GM18907 (cell line): Measurements from ENCODE around the gene AARS2.

Experiments
- ATAC-seq: cut with Tn5 transposase; IDR thresholded peaks from one replicate; pipeline ENCODE4 v1.9.1; 2021; ENCODE audit warnings: mild to moderate bottlenecking, moderate library complexity; ENCODE audit not compliant: unreplicated experiment

AARS2 gene

DNA sequence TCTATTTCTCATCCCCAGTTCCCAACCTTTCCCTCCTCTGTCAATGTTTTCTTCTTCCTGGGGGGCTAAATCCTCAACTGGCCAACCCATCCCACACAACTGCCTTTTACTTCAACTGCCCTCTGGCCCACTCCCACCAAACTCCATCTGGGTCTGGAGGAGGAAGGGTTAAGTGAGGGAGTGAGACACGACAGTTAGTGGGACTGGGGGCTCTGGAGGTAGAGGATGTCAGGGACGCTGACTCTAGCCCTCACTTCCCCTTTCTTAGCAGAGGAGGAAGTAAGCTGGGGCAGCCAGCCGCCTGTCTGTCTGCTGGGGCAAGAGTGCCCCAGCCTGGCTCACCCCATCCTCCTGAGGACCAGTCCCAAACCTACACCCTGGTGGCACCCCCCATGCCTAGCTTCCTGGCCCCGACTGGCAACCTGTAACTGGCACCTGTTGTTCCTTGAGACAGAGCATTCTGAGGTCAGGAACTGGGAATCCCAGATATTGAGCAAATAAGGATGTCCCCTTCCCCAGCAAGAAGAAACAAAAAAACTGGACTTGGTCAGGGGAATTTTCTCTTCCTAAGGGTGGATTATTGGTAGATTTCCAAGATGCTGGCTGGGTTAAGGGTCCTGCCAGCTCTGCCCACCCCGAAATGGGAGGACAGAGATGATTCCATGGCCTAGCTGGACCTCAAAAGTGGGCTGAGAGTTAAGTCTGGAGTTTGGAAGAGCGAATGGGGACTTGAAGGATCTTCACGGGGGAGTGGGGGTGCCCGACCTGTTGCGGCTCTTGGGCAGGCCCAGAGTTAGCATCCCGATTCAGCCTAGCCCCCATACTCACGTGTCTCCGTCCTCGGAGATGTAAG lies 48.8 kb downstream of the AARS2 start:
- ATAC-seq = peak; percentile 28

DNA sequence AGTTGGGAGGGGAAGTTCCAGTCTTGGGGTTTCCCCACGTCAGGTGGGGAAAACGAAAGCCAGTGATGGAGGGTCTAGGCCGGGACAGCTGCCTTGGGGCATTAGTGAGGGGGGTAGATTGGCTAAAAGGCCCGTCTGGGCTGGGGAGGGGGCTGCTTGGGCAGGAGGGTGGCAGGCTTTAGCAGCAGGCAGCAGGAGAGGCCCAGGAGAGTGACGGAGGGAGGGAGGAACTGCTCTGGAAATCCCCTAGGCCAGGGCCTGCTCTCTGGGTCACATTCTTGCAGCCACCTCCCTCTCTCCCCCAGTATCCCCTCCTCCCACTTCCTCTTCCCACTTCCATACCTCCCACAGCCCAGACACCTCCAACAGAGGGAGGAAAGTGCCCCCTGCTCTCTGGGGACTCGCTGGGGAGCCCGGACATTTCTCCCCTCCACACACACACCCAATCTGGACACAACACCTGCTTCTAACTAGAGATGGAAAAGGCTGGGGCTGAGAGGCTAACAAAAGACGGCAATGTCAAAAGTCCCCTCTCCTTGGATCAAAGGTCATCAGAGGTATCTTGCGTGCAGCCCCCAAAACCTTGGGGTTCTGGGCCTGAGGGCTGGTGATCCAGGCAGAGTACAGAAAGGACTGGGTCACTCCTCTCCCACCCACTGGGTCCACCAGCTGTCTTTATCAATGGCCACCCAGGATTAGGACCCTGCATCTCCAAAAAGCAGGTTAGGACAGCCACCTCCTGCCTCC lies 49.6 kb downstream of the AARS2 start:
- ATAC-seq = peak; percentile 16

DNA sequence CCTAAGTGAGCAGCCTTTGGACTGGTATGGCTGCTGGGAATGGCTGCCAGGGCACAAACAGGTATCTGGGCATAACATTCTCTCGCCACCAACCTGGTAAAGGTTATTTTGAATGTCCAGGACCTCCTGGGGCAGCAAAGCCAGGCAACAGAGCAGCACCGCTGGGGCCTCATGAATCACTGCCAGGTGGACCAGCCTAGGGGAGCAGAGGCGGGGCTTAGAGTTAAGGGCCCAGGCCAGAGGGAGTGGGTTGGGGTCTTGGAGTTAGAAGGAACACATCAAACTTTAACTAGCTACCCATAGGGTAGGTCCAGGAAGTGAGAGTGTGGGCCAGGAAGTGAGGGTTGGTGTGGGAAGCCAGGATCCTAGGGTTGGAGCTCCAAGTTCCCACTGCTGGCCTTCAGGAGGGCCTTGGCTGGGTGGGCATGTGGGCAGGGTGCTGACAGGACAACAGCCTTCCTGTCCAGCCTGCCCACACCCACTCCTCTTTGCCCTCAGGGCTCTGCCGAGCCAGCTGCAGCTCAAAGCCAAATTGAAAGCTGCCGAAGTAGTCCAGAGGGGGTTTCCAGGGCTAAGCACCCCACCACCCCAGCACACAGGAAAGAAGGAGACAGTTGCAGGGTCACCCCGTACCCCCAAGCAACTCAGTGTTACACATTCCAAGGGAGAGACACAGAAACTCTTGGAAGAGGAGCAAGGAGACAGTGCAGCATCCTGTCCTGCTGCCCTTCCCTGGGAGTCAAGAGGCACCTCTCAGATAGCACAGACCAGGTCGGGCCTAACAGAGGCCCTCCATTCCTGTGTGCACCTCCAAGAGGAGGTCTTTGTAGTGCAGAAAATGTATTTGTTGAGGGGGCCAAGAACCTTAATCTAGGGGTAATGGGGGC lies 50.4 kb downstream of the AARS2 start:
- peak; percentile 0 for ATAC-seq

DNA sequence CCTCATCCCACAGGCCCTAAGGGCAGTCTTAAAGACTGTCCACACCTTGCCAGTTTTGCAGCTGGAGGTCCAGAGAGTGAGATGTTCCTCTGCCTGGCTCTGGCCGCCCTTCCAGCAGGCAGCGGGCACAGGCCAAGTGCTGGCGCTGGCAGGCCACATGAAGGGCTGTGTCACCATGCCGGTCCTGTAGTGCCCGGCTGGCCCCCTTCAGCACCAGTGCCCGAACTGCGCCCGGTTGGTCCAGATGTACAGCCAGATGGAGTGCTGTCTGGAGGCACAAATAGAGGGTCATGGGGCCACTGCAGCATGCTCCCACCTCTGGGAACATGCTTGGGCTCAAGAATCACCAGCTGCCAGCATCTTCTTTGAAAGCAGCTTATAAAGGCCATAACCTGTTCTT lies 51.6 kb downstream of the AARS2 start:
- ATAC-seq = no peak

DNA sequence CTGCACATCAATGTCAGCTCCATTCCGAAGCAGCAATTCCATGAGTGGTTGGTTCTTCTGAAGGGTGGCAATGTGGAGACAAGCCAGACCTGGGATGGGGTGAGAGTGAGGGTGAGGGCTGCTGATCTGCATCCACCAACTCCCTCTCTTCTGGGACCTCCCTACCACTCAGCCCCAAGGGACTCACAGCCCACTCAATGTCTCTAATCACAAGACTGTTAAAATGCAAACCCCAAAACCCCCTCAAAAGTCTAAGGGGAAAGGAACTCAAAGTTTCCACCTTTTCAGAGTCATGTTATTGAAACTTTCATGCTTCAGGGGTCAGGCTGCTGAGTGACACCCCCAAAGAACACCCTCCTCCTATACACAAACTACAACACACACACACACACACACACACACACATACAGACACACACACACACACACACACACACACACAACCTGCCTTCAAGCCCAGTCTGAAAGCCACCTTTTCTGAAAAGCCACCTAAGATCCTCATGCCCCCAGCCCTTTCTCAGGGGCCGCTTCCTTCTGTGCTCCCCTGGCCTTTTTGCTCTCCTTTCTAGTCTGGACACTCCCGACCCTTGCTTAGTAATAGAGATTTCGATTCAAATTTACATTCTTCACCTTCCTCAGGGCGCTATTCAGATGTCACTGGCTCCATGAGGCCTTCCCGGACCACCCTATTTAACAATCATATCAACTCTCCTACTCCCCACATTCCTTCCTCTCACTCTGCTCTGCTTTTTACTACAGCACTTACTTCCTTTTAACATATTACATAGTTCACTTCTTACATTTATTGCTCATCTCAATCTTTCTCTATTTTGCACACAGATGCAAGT lies 52.5 kb downstream of the AARS2 start:
- ATAC-seq = no peak

DNA sequence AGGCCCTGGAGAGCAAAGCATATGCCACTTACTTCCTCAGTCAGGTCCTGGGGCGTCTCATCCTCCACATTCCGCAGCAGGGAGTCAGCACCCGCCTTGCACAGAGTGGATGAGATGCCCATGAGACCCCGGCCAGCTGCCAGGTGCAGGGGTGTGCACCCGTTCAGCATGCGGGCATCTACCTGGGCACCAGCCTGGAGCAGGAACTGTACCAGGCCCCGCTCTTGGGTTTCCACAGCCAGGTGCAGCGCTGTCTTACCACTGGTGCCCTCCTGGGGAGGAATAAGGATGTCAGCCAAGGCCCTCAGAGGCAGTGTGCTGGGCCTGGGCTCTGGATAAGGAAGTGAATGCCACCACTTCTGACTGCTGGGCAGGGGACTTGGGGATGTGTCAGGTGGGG lies 53.1 kb downstream of the AARS2 start:
- no peak for ATAC-seq

DNA sequence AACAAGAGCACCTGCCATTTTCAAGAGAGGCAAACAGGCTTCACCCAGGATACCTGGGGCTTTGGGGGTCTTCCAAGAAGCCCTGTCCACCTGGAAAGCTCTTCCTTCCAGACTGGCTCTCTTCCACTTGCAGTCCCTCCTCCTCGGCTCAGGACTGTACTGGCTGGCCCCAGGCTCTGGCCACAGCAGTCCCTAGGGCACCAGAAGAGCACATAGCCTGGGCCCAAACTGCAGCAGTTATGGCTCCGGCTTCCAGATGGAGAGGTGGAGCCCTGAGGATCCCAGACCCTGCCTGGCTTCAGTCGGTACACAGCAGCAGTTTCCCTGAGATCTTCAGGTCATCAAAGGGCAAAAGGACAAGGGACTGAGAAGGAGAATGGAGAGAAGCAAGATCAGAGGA lies 54.2 kb downstream of the AARS2 start:
- no peak for ATAC-seq

DNA sequence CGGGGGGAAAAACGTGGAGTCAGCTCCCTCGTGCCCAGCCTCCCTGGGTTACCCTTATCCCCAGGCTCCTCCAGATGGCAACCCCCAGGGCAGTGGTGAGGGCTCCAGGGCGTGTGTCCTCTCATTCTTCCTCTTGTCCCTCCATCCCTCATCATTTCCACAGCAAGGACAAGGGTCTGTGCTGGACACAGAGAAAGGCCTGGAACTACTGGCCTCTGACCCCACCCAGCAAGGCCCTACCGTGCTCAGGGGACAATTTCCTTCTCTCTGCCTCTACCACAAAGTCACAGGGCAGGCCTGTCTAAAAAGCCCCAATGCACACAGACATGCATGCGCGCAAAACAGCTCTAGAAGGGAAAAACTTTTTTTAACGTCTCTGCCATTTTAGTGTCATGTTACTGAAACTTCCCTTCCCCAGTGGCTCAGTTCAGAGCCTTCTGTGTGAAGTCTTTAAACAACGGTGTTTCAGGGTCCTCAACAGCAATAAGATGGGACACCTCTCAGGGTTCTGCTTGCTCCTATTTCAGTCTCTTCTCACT lies 54.8 kb downstream of the AARS2 start:
- ATAC-seq = no peak

DNA sequence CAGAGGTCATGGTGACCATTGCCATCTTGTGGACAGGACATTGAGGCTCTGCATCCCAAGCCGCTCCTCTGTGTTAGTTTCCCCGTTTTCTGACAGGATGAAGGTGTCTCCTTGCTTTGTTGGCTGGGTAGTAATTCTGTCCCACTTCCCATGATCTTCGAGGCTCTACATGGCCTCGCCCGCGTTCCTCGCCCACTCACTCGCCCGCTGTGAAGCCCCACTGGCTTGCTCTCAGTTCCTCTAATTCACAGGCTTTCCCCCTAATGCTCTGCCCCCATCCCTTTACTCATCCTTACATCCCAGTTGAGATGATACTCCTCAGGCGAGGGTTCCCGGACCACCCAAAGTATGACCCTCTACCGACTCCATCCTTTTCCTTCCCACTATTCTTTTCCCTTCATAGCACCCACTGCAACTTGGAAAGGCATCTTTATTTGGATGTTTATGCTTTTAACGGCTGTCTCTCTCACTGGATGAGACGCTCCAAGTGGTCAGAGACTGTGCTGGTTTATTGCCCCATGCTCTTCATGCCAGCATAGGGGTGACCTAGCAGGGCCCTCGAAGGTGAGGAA lies 55.3 kb downstream of the AARS2 start:
- peak; percentile 16 for ATAC-seq

DNA sequence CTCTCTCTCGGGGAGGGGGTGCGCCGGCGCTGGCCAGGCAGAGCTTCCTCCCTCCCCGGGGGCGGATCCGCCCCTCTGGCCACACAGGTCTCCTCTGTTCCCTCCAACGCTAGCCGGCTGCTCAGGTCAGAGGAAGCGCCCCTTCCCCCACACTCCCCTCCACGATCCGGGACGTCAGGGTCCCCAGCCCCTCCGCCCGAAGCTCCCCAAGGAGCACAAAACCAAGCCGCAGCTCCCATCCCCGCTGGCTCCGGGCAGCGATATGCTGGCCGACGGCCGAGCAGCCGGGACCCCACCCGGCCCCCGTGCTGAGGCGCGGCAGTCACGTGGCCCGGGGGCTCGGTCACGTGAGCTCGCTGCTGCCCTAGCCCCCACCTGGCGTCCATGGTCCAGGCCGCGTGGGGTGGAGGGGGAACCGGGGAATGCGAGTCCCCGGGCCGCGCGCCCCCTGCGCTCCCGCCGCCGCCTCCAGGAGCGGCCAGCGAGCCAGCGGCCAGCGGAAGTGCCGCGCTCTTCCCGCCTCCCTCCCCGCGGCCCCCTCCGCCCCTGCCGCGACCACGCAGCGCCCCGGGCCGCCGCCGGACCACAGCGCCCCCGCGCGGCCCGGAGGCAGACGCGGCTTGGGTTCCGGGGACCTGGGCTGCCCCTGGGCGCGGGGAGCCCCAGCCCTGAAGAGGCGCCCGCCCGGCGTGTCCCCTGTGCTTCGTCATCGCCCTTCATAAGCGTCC lies 56.0 kb downstream of the AARS2 start, which contains the start of gene SLC35B2:
Gene SLC35B2, minus strand, starts transcription at position 504 of the 728 bp plus-strand sequence. Its CDS starts 118 bp downstream, at position 386.
- ATAC-seq = peak; percentile 50

DNA sequence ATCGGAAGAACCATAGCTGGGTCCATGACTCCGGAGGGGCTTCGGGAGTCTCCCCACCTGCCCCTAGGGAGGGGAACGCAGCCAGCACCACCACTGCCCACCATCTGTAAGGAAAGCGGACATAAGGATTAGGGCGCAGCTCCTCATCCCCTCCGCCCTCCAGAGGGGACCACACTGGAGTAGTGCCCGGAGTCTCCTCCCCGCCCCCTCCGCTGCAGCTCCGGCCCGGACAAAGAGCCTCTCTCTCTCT lies 56.4 kb downstream of the AARS2 start:
- no peak for ATAC-seq

DNA sequence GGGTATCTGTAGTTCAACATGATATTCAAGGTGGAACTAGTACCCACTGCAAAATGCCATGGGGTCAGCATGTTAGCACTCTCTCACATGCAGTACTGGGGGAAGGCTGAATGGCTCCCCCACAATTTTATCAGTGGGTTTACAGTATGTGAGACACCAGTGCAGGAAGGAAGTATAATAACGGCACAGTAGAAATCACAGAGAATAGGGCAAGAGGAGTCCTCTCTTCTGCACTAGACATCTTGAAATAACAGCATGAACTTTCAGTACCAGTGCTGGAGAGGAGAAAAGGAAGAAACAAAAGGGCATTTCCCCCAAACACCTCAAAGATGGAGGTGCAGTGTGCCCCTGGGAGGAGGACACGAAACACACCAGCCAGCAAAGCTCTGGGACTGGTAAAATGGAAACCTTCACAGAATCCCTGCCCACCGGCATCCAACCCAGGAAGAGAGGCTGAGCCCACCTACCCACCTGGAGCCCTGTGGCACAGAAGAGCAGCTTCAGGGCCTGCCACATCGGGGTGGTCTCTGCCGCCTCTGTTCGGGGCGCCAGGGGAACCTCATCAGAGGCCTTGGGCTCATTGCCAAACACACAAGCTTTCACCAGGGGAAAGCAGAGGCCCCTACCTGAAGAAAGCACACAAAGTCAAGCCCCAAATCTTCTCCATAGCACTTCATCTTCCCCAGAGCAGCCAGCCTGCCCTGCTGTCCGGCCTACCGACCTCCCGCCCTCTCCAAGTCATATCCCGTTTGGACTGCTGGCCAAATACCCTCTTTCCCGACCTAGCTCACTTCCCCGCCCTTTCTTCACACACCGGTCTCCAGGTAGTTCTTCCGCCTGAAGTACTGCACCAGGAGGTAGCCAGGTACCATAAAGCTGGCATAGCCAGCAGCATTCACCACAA lies 57.0 kb downstream of the AARS2 start:
- no peak for ATAC-seq

DNA sequence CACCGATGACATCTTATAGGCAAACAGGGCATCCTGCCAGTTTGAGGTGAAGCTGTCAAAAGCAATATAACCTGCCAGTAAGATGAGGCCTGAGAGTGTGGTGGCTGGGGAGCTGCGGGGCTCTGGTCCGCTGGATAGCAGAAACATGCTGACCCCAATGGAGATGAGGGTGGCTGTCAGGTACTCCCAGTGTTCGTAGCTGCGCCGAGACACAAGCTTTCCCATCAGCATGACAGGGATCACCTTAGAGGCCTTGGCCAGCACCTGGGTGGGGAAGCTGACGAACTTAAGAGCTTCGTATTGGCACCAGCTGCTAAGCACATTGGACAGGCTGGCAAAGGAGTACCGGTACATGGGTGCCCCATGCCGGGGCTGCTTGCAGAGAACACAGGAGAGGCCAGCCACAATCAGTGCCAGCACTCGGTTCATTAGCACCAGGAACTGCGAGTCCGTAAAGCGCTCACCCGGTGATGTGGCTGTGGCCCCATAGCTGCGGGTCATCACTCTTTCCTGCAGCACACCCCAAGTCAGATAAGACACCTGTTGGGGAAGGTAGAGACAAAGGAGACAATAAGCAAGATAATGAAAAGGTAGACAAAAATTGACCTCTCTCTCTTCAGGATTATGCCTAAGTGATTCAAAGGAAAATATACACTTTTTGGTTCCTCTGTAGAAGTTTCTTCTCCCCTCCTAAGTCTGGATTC lies 57.9 kb downstream of the AARS2 start:
- no peak for ATAC-seq

DNA sequence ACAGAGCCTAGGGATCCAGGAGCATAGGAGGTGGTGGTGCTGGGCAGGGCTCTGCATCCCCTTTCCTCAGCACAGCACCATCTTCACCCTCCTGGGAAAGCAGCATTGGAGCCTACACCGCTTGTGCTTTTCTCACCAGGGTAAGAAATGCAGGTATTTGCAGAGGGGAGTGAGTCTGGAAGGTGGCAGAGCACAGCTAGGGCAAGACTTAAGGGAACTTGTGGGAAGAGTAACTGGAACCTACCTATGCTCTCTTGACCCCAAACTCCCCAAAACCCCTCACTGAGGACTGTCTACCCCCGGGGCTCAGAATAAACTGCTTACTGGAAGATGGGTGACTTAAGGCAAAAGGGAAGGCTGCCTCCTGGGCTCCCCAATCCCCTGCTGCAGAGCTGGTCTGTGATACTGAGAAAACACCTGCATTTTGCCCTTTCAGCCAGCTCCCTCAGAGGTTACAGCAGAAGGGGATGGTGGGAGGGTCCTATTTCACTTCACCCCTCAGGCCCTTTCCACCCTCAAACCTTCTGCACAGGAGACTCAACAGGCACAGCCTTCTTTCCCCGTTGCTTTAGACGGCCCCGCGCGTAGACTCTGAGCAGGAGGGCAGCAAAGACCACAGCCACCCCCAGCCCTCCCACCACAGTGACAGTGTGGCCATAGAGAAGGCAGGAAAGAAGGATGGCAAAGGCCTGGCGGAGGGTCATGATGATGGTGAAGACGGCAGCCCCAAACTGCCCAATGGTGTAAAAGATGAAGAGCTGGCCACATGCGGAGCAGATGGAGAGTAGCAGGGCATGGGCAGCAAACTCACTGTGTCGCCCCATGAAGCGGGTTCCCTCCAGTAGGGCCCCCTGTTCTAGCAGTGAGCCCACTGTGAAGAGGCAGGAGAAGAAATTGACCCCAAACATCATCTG lies 58.7 kb downstream of the AARS2 start:
- ATAC-seq = no peak

DNA sequence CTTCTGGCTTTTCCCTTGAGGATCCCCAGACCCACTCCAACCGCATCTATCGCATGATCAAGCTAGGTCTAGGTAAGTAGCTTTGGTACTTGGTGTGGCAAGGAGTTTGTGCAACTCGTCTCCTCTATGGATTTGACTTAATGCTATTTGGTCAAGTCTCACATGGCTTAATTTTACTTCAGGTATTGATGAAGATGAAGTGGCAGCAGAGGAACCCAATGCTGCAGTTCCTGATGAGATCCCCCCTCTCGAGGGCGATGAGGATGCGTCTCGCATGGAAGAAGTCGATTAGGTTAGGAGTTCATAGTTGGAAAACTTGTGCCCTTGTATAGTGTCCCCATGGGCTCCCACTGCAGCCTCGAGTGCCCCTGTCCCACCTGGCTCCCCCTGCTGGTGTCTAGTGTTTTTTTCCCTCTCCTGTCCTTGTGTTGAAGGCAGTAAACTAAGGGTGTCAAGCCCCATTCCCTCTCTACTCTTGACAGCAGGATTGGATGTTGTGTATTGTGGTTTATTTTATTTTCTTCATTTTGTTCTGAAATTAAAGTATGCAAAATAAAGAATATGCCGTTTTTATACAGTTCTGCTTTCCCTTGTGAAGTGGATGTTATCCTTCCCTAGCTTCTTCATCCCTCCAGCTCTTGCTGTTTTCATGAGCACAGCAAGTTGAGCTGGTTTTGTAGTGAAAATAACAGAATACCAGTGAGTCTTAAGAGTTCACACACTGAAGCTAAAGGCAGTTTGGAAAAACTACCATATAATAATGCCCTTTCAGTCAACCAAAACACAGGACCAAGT lies 59.6 kb downstream of the AARS2 start:
- no peak for ATAC-seq
